Measurements from ENCODE around the gene NRN1L.

Gene NRN1L

GRCh38 chr16:67935402-67936123, 50.9 kb downstream of the NRN1L start:
- DNase-seq (ENCODE audit: low read depth), result peak; percentile 91

Data from T follicular helper cell (primary cell).